NCI-H524 (cell line): ENCODE results near the gene PCDHGA12.
A peak's percentile ranks its signal among the peaks of the same experiment; 100 is the strongest.
"Not testable (repeated sequence)": the region's sequence is repeated elsewhere in the genome, so short reads cannot be mapped to it uniquely, and the experiment has no call there.

Experiments
- DNase-seq, 2 experiments: peaks; one replicate each; lab custom pipeline; 2025; lab: John Stamatoyannopoulos, UW

Gene PCDHGA12

DNA sequence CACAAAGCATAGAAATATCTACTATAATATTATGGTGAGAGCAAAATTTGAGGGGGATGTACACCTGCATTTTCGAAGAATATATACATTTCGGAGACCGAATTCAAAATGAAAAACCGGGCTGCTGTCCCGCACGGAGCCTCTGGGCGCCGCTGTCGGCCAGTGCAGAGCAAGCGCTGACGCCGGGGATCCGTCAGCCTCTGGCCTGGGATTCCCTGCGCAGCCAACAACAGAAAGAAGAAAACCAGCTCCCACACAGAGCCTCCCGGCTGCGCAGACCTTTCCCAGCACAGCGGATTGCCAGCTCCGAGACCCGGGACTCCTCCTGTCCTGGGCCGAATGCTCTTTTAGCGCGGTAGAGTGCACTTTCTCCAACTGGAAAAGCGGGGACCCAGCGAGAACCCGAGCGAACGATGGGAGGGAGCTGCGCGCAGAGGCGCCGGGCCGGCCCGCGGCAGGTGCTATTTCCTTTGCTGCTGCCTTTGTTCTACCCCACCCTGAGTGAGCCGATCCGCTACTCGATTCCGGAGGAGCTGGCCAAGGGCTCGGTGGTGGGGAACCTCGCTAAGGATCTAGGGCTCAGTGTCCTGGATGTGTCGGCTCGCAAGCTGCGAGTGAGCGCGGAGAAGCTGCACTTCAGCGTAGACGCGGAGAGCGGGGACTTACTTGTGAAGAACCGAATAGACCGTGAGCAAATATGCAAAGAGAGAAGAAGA is 22.4 kb upstream of the PCDHGA12 start, which contains the start of gene PCDHGB6:
TSS of gene PCDHGB6 (plus strand) at position 232 of the 716 bp plus-strand sequence. CDS start at position 414, 182 bp downstream.
- DNase-seq = not testable (repeated sequence)

DNA sequence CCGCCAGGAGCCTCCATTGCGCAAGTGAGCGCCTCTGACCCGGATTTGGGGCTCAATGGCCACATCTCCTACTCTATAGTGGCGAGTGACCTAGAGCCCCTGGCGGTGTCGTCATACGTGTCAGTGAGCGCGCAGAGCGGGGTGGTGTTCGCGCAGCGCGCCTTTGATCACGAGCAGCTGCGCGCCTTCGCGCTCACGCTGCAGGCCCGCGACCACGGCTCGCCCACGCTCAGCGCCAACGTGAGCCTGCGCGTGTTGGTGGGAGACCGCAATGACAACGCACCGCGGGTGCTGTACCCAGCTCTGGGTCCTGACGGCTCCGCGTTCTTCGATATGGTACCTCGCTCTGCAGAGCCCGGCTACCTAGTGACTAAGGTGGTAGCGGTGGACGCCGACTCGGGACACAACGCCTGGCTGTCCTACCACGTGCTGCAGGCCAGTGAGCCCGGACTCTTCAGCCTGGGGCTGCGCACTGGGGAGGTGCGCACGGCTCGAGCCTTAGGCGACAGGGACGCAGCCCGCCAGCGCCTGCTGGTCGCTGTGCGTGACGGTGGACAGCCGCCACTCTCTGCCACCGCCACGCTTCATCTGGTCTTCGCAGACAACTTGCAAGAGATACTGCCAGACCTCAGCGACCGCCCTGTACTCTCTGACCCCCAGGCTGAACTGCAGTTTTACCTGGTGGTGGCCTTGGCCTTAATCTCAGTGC is 20.6 kb upstream of the PCDHGA12 start:
- DNase-seq = no peak

DNA sequence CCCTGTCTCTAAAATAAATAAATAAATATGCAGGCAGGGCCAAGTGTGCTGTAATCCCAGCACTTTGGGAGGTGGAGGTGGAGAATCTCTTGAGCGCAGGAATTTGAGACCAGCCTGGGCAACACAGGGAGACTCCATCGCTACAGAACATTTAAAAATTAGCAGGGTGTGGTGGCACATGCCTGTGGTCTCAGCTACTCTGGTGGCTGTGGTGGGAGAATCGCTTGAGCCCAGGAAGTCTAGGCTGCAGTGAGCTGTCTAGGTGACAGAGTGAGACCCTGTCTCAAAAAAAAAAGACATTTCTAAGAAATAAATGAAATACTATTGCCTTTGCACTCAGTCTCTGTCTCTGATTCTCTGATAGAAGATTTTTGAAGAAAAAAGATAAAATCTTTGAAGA is 18.7 kb upstream of the PCDHGA12 start:
- DNase-seq = no peak

GRCh38 chr5:141412854-141413539 is 17.3 kb upstream of the PCDHGA12 start, which contains the start of gene PCDHGA10:
Gene PCDHGA10, plus strand, starts transcription at chr5:141412987. Its CDS starts 189 bp downstream, at chr5:141413176.
- peak; percentile 9 to 42 for DNase-seq

- no peak for DNase-seq
Measured at GRCh38 chr5:141413540-141414069, 16.7 kb upstream of the PCDHGA12 start.

GRCh38 chr5:141414548-141415274 is 15.6 kb upstream of the PCDHGA12 start:
- DNase-seq = not testable (repeated sequence)

DNA sequence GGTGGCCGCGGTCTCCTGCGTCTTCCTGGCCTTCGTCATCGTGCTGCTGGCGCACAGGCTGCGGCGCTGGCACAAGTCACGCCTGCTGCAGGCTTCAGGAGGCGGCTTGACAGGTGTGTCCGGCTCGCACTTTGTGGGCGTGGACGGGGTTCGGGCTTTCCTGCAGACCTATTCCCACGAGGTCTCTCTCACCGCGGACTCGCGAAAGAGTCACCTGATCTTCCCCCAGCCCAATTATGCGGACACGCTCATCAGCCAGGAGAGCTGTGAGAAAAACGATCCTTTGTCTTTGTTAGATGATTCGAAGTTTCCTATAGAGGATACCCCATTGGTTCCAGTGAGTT is 15.1 kb upstream of the PCDHGA12 start:
- not testable (repeated sequence) for DNase-seq

GRCh38 chr5:141417494-141418172 is 12.7 kb upstream of the PCDHGA12 start, which contains the start of gene PCDHGB7:
Gene PCDHGB7, plus strand, starts transcription at chr5:141417677. Its CDS starts 183 bp downstream, at chr5:141417860.
- peak; percentile 74 to 80 for DNase-seq

DNA sequence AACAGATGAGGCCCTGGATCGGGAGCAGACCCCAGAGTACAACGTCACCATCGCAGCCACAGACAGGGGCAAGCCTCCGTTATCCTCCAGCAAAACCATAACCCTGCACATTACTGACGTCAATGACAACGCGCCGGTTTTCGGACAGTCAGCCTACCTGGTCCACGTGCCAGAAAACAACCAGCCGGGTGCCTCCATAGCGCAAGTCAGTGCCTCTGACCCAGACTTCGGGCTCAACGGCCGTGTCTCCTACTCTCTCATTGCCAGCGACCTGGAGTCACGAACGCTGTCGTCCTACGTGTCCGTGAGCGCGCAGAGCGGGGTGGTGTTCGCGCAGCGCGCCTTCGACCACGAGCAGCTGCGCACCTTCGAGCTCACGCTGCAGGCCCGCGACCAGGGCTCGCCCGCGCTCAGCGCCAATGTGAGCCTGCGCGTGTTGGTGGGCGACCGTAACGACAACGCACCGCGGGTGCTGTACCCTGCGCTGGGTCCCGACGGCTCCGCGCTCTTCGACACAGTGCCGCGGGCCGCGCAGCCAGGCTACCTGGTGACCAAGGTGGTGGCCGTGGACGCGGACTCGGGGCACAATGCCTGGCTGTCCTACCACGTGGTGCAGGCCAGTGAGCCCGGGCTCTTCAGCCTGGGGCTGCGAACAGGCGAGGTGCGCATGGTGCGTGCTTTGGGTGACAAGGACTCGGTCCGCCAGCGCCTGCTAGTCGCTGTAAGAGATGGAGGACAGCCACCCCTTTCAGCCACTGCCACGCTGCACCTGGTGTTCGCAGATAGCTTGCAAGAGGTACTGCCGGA is 11.0 kb upstream of the PCDHGA12 start:
- no peak for DNase-seq

DNA sequence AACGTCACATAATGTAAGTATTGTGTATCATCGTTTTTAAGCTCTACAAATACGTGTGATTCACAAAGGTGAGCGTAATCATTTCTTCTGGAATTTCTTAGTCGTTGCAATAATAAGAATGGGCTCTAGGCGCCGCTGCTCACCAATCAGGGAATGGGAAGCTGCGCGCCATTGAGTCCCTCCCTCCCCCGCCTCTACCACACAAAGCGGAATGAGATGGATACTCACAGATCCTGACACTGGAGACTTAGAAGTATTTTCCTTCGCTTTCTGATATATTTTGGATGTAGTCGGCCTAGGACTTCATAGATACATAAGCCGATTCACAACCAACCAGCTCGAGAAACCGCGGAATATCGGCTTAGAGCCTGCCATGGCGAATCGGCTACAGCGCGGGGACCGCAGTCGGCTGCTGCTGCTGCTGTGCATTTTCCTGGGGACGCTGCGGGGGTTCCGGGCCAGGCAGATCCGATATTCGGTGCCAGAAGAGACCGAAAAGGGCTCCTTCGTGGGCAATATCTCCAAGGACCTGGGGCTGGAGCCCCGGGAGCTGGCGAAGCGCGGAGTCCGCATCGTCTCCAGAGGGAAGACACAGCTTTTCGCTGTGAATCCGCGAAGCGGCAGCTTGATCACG is 9.3 kb upstream of the PCDHGA12 start, which contains the start of gene PCDHGA11:
TSS of gene PCDHGA11 (plus strand) at position 197 of the 634 bp plus-strand sequence. CDS start at position 374, 177 bp downstream.
- no peak for DNase-seq

DNA sequence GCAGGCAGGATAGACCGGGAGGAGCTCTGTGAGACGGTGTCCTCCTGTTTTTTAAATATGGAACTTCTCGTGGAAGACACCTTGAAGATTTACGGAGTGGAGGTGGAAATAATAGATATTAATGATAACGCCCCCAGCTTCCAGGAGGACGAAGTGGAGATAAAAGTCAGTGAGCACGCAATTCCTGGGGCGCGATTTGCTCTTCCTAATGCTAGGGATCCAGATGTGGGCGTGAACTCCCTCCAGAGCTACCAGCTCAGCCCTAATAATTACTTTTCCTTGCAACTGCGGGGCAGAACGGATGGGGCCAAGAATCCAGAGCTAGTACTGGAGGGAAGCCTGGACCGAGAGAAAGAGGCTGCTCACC is 8.8 kb upstream of the PCDHGA12 start:
- DNase-seq = no peak

DNA sequence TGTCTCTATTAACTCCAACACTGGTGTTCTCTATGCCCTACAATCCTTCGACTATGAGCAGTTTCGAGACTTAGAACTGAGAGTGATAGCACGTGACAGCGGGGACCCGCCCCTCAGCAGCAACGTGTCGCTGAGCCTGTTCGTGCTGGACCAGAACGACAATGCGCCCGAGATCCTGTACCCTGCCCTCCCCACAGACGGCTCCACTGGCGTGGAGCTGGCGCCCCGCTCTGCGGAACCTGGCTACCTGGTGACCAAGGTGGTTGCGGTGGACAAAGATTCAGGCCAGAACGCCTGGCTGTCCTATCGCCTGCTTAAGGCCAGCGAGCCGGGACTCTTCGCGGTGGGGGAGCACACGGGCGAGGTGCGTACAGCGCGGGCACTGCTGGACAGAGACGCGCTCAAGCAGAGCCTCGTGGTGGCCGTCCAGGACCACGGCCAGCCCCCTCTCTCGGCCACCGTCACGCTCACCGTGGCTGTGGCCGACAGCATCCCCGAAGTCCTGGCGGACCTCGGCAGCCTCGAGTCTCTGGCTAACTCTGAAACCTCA is 7.5 kb upstream of the PCDHGA12 start:
- DNase-seq = no peak

DNA sequence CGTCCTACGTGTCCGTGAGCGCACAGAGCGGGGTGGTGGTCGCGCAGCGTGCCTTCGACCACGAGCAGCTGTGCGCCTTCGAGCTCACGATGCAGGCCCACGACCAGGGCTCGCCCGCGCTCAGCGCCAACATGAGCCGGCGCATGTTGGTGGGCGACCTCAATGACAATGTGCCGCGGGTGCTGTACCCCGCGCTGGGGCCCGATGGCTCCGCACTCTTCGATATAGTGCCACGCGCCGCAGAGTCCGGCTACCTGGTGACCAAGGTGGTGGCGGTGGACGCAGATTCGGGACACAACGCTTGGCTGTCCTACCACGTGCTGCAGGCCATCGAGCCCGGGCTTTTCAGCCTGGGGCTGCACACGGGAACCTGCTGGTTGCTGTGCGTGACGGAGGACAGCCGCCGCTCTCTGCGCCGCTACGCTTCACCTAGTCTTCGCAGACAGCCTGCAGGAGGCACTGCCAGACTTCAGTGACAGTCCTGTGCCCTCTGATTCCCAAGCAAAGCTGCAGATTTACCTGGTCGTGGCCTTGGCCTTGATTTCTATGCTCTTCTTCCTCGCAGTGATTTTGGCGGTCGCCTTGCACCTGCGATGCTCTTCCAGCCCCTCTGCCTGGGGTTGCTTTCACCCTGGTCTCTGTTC is 2.4 kb upstream of the PCDHGA12 start:
- no peak for DNase-seq

DNA sequence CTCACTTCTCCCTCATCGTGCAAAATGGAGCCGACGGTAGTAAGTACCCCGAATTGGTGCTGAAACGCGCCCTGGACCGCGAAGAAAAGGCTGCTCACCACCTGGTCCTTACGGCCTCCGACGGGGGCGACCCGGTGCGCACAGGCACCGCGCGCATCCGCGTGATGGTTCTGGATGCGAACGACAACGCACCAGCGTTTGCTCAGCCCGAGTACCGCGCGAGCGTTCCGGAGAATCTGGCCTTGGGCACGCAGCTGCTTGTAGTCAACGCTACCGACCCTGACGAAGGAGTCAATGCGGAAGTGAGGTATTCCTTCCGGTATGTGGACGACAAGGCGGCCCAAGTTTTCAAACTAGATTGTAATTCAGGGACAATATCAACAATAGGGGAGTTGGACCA is 979 bp downstream of the PCDHGA12 start:
- no peak for DNase-seq

DNA sequence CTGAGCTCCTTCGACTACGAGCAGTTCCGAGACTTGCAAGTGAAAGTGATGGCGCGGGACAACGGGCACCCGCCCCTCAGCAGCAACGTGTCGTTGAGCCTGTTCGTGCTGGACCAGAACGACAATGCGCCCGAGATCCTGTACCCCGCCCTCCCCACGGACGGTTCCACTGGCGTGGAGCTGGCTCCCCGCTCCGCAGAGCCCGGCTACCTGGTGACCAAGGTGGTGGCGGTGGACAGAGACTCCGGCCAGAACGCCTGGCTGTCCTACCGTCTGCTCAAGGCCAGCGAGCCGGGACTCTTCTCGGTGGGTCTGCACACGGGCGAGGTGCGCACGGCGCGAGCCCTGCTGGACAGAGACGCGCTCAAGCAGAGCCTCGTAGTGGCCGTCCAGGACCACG is 2.0 kb downstream of the PCDHGA12 start:
- not testable (repeated sequence) for DNase-seq

DNA sequence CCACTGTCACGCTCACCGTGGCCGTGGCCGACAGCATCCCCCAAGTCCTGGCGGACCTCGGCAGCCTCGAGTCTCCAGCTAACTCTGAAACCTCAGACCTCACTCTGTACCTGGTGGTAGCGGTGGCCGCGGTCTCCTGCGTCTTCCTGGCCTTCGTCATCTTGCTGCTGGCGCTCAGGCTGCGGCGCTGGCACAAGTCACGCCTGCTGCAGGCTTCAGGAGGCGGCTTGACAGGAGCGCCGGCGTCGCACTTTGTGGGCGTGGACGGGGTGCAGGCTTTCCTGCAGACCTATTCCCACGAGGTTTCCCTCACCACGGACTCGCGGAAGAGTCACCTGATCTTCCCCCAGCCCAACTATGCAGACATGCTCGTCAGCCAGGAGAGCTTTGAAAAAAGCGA is 2.4 kb downstream of the PCDHGA12 start:
- not testable (repeated sequence) for DNase-seq

DNA sequence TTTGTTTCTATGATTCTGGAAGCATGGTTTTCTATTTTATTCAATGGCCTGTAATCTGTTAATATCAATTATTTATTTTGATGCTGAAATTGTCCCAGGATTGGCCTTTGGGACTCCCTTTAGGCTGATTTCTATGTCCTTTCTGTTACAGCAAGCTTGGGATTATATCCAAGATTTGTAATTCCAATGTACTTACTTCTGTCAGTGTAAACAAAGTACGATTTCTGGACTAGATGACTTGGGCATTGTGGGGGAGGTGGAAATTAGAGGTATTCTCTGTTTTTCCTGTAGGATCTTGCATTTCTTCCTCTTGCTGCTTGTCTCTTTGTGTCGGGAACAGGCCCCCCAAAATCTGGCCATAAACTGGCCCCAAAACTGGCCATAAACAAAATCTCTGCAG is 3.7 kb downstream of the PCDHGA12 start:
- no peak for DNase-seq

- no peak for DNase-seq
Measured at GRCh38 chr5:141437221-141437620, 6.9 kb downstream of the PCDHGA12 start.
